H9 (cell line): Measurements from ENCODE around the gene TPSB2. TPM values are rescaled to one million over a fixed set of nuclear protein-coding genes. Genes with fewer than 3 reads are reported as not detected.
"Not testable (repeated sequence)": the region's sequence is repeated elsewhere in the genome, so short reads cannot be mapped to it uniquely, and the experiment has no call there.

Source experiments
- DNase-seq: peaks from one replicate; pipeline ENCODE4 v3.0.0-alpha.2; 2017
- H2AFZ ChIP-seq: one replicate; pipeline ENCODE4 v1.6.1; 2013; ENCODE audit warnings: mild to moderate bottlenecking, low read length, control low read depth, moderate library complexity
- H2AK5ac ChIP-seq: 2 replicates; pipeline ENCODE4 v1.6.1; 2013; ENCODE audit warnings: low read length, control low read depth, mixed read lengths; ENCODE audit not compliant: insufficient read length
- H2BK120ac ChIP-seq: one replicate; pipeline ENCODE4 v1.6.1; 2013; ENCODE audit warnings: low read depth, mild to moderate bottlenecking, low read length, control low read depth, inconsistent platforms; ENCODE audit not compliant: poor library complexity, severe bottlenecking
- H2BK12ac ChIP-seq: 2 replicates; pipeline ENCODE4 v1.6.1; 2013; ENCODE audit warnings: low read length, control low read depth, mixed read lengths, low read depth; ENCODE audit not compliant: insufficient read length
- H2BK15ac ChIP-seq: 2 replicates; pipeline ENCODE4 v1.6.1; 2013; ENCODE audit warnings: low read depth, low read length, control low read depth
- H2BK20ac ChIP-seq: one replicate; pipeline ENCODE4 v1.6.1; 2013; ENCODE audit warnings: low read depth, mild to moderate bottlenecking, low read length, control low read depth, inconsistent platforms; ENCODE audit not compliant: poor library complexity, severe bottlenecking
- H2BK5ac ChIP-seq: 2 replicates; pipeline ENCODE4 v1.6.1; 2013; ENCODE audit warnings: low read length, control low read depth, mixed read lengths; ENCODE audit not compliant: insufficient read length
- H3K14ac ChIP-seq: 2 replicates; pipeline ENCODE4 v1.6.1; 2013; ENCODE audit warnings: low read length, control low read depth; ENCODE audit not compliant: insufficient read depth
- H3K18ac ChIP-seq: 2 replicates; pipeline ENCODE4 v1.6.1; 2013; ENCODE audit warnings: low read depth, mild to moderate bottlenecking, mixed read lengths, low read length, control low read depth; ENCODE audit not compliant: insufficient read length
- H3K23ac ChIP-seq: 2 replicates; pipeline ENCODE4 v1.6.1; 2013; ENCODE audit warnings: low read length, control low read depth, mixed read lengths, low read depth; ENCODE audit not compliant: insufficient read length
- H3K23me2 ChIP-seq: 2 replicates; pipeline ENCODE4 v1.6.1; 2013; ENCODE audit warnings: low read depth, mild to moderate bottlenecking, mixed read lengths, low read length, control low read depth; ENCODE audit not compliant: insufficient read length, poor library complexity, severe bottlenecking
- H3K27ac ChIP-seq: 2 replicates; pipeline ENCODE4 v1.5.1; 2013; ENCODE audit warnings: low read length, control low read depth, mixed read lengths, low read depth; ENCODE audit not compliant: insufficient read length
- H3K27me3 ChIP-seq: 2 replicates; pipeline ENCODE4 v1.6.1; 2013; ENCODE audit warnings: low read length, control low read depth, inconsistent platforms; ENCODE audit not compliant: insufficient read depth
- H3K4ac ChIP-seq: 2 replicates; pipeline ENCODE4 v1.6.1; 2013; ENCODE audit warnings: low read depth, mild to moderate bottlenecking, control low read depth, inconsistent platforms, low read length, moderate library complexity
- H3K4me1 ChIP-seq: 2 replicates; pipeline ENCODE4 v1.6.1; 2013; ENCODE audit warnings: low read length, control low read depth, inconsistent platforms; ENCODE audit not compliant: insufficient read depth
- H3K4me2 ChIP-seq: 2 replicates; pipeline ENCODE4 v1.6.1; 2013; ENCODE audit warnings: low read length, control low read depth, mixed read lengths; ENCODE audit not compliant: insufficient read length, insufficient read depth
- H3K56ac ChIP-seq: 2 replicates; pipeline ENCODE4 v1.6.1; 2013; ENCODE audit warnings: low read depth, mild to moderate bottlenecking, mixed read lengths, low read length, control low read depth; ENCODE audit not compliant: insufficient read length
- H3K79me1 ChIP-seq: 2 replicates; pipeline ENCODE4 v1.6.1; 2013; ENCODE audit warnings: low read depth, mild to moderate bottlenecking, moderate library complexity, low read length, control low read depth, inconsistent platforms; ENCODE audit not compliant: insufficient read depth, poor library complexity, severe bottlenecking
- H3K79me2 ChIP-seq: 2 replicates; pipeline ENCODE4 v1.6.1; 2013; ENCODE audit warnings: low read length, control low read depth, inconsistent platforms; ENCODE audit not compliant: insufficient read depth
- H3K9ac ChIP-seq: 2 replicates; pipeline ENCODE4 v1.6.1; 2013; ENCODE audit warnings: low read length, control low read depth, mixed read lengths; ENCODE audit not compliant: insufficient read length; ENCODE audit errors: extremely low read depth
- H3K9me3 ChIP-seq: one replicate; pipeline ENCODE4 v1.6.1; 2013; ENCODE audit warnings: low read depth, low read length, inconsistent platforms; ENCODE audit not compliant: control insufficient read depth
- H3T11ph ChIP-seq: one replicate; pipeline ENCODE4 v1.6.1; 2013; ENCODE audit warnings: mild to moderate bottlenecking, low read length, control low read depth, inconsistent platforms
- H4K20me1 ChIP-seq: one replicate; pipeline ENCODE4 v1.6.1; 2013; ENCODE audit not compliant: control insufficient read depth, insufficient read length, insufficient read depth
- H4K5ac ChIP-seq: 2 replicates; pipeline ENCODE4 v1.6.1; 2013; ENCODE audit warnings: low read depth, mild to moderate bottlenecking, mixed read lengths, low read length, control low read depth; ENCODE audit not compliant: insufficient read length
- H4K8ac ChIP-seq: replicated peaks from 2 replicates; pipeline ENCODE4 v1.6.1; 2013; ENCODE audit warnings: low read length, control low read depth, mixed read lengths, low read depth; ENCODE audit not compliant: insufficient read length
- H4K91ac ChIP-seq: 2 replicates; pipeline ENCODE4 v1.6.1; 2013; ENCODE audit warnings: low read depth, mild to moderate bottlenecking, moderate library complexity, mixed read lengths, low read length, control low read depth; ENCODE audit not compliant: insufficient read length
- H3K27ac Mint-ChIP-seq, 3 experiments: 2 replicates in 2 of 3; 3 replicates in 1 of 3; pipeline ENCODE4 v1.8.0; 2020 to 2021; ENCODE audit warnings: mixed read lengths in 3 of 3, mild to moderate bottlenecking in 1 of 3, moderate library complexity in 1 of 3
- H3K27me3 Mint-ChIP-seq: 2 replicates; pipeline ENCODE4 v1.8.0; 2021; ENCODE audit warnings: low read depth, mild to moderate bottlenecking, moderate library complexity, mixed read lengths
- H3K36me3 Mint-ChIP-seq, 3 experiments: 2 replicates in 2 of 3; 3 replicates in 1 of 3; pipeline ENCODE4 v1.8.0; 2020 to 2021; ENCODE audit warnings: low read depth in 3 of 3, mixed read lengths in 3 of 3; ENCODE audit not compliant: insufficient read depth in 1 of 3
- H3K4me1 Mint-ChIP-seq, 2 experiments: 2 replicates each; pipeline ENCODE4 v1.8.0; 2020; ENCODE audit warnings: mixed read lengths in 2 of 2
- H3K4me3 Mint-ChIP-seq, 2 experiments: 2 replicates in 1 of 2; 3 replicates in 1 of 2; pipeline ENCODE4 v1.8.0; 2020 to 2021; ENCODE audit warnings: mild to moderate bottlenecking in 2 of 2, mixed read lengths in 2 of 2, moderate library complexity in 1 of 2
- H3K9me3 Mint-ChIP-seq, 2 experiments: 2 replicates in 1 of 2; 3 replicates in 1 of 2; pipeline ENCODE4 v1.8.0; 2020; ENCODE audit warnings: mild to moderate bottlenecking in 2 of 2, mixed read lengths in 2 of 2, moderate library complexity in 1 of 2
- WGBS: extraction: QIAGEN DNeasy Blood & Tissue Kit; methylation state at CpG from one replicate; pipeline ENCODE4 v1.1.7; 2013; ENCODE audit warnings: missing lambda C conversion rate, low lambda C conversion rate, mixed read lengths; ENCODE audit not compliant: insufficient read length; ENCODE audit errors: extremely low coverage; 5-methylcytosine and 5-hydroxymethylcytosine counted together
- total RNA-seq: library from RNA; stranded (reverse); gene quantifications from 2 replicates; pipeline ENCODE4 v1.2.1, GENCODE V29; 2021

TPSB2 gene
- total RNA-seq, 1 experiment from 2014 or later, result not detected

DNA sequence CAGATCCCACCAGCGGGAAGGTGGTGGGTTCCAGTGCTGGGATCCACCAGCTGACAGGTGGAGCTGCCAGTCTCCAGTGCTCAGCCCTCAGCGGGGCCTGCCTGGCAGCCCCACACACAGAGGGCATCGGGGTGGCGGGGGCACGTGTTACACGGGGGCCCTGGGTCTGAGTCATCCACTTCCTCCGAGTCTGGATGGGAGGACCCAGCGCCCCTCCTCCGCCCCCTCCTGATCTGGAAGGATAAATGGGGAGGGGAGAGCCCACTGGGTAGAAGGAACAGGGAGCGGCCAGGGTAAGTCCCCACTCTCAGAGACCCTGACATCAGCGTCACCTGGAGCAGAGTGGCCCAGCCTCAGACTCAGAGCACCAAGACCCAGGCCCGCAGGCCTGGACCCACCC, 10.5 kb upstream of the TPSB2 start, which contains the start of gene TPSAB1:
Gene TPSAB1 (plus strand): TSS at position 270 of the 400 bp plus-strand sequence. CDS start 234 bp downstream, outside the sequence.
- not testable (repeated sequence) for H3K36me3 Mint-ChIP-seq, H2BK5ac ChIP-seq, H3K4me3 Mint-ChIP-seq, H4K91ac ChIP-seq, H3K27me3 ChIP-seq, H2AFZ ChIP-seq, H3K56ac ChIP-seq, H2BK12ac ChIP-seq, H2BK15ac ChIP-seq, H4K8ac ChIP-seq, H3K4me2 ChIP-seq, H3K14ac ChIP-seq, H3K23ac ChIP-seq, H3K18ac ChIP-seq, H3K79me2 ChIP-seq, H3K9me3 ChIP-seq, H3K27ac Mint-ChIP-seq, H3K9me3 Mint-ChIP-seq, H3K4me1 ChIP-seq, H2BK20ac ChIP-seq, H3K27ac ChIP-seq, H3K23me2 ChIP-seq, H3T11ph ChIP-seq, H4K5ac ChIP-seq, H3K4ac ChIP-seq, H2AK5ac ChIP-seq, H4K20me1 ChIP-seq, H3K9ac ChIP-seq, DNase-seq, H3K79me1 ChIP-seq, H2BK120ac ChIP-seq
- WGBS, result no CpG with 5 or more reads among the region's 12 CpGs
- Mint-ChIP-seq H3K4me1 (peaks cover 0 to 12% of the 10 kb centered on the region in 2 experiments; a peak in 3 of 4 replicates), H3K27me3 (peaks cover 30% of the 10 kb centered on the region)

GRCh38 chr16:1239575-1239974, 9.6 kb upstream of the TPSB2 start:
- not testable (repeated sequence) for H3K4ac ChIP-seq, H3K27me3 ChIP-seq, H3K79me1 ChIP-seq, H3K23ac ChIP-seq, H2BK12ac ChIP-seq, H2BK20ac ChIP-seq, H3K36me3 Mint-ChIP-seq, H3K9me3 Mint-ChIP-seq, H2BK15ac ChIP-seq, H4K5ac ChIP-seq, H4K8ac ChIP-seq, H3K27ac Mint-ChIP-seq, H2BK5ac ChIP-seq, H3K14ac ChIP-seq, H3K9ac ChIP-seq, H3K18ac ChIP-seq, H3K4me3 Mint-ChIP-seq, DNase-seq, H4K91ac ChIP-seq, H3K56ac ChIP-seq, H3K23me2 ChIP-seq, H3T11ph ChIP-seq, H3K4me1 Mint-ChIP-seq, H3K9me3 ChIP-seq, H3K79me2 ChIP-seq, H2AK5ac ChIP-seq, H3K4me2 ChIP-seq, H2BK120ac ChIP-seq, H3K27ac ChIP-seq, H2AFZ ChIP-seq, H4K20me1 ChIP-seq, H3K4me1 ChIP-seq
- peaks cover 22% of the 10 kb centered on the region for H3K27me3 Mint-ChIP-seq
- no CpG with 5 or more reads among the region's 9 CpGs for WGBS
